COLO668 (cell line): ENCODE measurements around the gene NPHP4.
A peak's percentile ranks its signal among the peaks of the same experiment; 100 is the strongest.

Source experiments
- DNase-seq: peaks from one replicate; lab custom pipeline; 2025; ENCODE audit not compliant: unreplicated experiment; lab: John Stamatoyannopoulos, UW

The NPHP4 gene

DNA sequence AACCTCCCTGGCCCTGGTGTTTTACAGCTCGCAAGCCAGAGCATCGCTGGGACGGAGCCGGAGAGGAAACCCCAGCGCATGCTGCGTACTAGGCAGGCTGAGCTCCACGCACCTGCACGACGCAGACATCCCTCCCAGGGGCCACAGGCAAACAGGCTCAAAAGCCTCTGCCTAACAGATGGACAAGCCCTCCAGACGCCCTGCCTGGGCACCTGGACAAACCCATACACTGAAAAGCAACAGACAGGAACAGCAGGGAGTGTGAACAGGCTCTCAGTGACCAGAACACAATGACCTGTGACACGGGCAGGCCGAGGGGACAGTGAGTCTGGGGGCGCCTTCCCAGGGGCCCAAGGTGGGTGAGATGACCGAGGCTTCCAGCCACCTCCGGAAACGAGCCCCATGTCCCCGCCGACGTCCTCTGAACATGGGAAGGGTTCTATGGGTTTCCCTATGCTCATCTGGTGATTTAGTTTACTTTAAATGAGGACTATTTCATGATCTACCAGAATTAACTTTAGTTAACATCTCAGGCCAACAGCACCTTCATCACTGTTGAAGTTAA, 40.3 kb downstream of the NPHP4 start:
- DNase-seq, result no peak

DNA sequence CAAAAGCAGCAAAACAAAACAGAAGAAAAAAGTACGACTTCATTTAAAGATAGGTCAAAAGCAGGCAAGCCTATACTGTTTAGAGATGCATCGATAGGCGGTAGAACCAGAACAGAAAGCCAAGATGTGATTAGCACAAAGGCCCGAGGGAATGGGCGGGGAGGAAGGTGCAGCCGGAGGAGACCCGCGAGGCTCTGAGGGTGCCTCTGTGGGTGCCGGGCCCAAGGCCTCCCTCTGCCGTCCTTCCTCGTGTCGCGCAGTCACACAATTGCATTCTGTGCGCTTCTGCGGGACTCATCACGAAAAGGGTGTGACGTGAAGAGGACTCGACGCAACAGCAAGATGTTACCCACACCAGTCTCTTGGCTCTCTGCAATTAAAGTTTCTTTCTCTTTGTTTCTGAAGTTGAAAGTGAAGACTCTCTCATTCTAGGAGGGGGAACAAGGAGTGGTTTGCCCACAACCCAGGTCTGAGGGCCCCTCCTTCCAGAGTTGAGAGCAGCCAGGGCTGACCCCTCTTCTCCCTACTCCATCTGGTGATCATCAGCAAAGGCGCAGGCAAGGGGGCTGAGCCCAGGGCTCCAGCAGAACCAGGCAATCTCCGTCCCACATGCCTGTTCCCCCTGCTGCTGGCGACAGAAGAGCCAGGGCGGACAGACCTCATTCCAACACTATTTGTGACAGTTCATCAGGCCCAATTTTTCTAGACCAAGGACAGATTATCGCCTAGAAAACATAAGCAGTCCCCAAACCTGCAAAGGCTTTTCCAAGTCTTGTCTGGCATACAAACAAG, 41.0 kb downstream of the NPHP4 start:
- no peak for DNase-seq

DNA sequence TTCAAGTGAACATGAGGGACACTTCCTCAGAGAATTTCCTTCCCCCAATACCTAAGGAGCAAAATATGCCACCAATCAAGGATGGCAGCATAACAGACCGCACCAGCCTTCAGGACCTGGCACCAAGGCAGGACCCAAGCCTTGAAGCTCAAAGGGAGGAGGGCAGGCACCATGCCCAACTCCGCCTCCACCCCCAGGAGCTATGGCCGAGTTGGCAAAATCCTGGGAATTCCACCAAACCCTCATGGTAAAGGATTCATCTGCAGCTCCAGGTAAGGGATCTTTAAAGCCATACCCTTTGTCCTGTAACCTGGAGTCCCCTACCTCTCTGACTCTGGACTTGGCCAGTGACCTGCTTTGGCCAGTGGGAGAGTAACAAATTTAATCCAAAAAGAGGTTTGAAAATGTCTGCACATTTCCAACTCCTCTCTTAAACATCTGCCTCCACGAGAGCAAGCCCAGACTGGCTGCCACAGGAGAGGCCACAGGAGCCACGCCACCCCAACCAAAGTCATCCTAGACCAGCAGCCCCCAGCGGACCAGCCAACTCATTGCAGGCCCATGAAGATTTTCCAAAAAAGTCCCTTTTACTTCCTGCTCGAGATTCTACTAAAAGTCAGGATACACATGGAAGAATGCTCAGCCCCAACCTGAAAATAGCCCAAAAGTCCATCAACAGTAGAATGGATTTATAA, 41.9 kb downstream of the NPHP4 start:
- DNase-seq, result no peak

DNA sequence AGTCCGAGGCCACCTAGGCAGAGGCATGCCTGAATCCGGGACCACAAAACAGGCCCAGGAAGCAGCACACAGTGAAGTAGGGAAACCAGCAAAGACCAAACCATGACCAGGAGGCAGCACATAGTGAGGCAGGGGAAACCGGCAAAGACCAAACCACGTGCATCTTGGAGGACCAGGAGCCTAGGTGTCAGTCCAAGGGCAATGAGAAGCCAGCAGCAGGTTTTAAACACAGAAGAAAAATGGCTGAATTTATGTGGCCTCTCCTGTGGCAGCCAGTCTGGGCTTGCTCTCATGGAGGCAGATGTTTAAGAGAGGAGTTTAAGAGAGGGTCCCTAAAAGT, 42.5 kb downstream of the NPHP4 start:
- no peak for DNase-seq

- DNase-seq, result peak; percentile 92
Measured at GRCh38 chr1:5949085-5949760, 43.0 kb downstream of the NPHP4 start.

DNA sequence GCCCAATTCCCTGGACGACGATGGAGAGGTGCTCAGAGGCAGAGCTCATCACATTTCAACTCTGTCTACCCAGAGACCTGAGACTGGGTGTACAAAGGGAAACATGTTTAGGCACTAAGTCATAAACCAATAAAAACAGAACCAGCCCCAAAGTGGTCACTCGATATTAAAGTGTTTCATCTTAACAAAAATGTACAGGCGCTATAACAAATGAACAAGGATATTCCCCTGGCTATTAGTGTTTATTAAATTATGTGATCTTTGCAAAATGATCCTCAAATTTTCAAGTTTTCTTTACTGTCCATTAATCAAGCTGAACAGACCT, 43.6 kb downstream of the NPHP4 start:
- DNase-seq, result no peak

DNA sequence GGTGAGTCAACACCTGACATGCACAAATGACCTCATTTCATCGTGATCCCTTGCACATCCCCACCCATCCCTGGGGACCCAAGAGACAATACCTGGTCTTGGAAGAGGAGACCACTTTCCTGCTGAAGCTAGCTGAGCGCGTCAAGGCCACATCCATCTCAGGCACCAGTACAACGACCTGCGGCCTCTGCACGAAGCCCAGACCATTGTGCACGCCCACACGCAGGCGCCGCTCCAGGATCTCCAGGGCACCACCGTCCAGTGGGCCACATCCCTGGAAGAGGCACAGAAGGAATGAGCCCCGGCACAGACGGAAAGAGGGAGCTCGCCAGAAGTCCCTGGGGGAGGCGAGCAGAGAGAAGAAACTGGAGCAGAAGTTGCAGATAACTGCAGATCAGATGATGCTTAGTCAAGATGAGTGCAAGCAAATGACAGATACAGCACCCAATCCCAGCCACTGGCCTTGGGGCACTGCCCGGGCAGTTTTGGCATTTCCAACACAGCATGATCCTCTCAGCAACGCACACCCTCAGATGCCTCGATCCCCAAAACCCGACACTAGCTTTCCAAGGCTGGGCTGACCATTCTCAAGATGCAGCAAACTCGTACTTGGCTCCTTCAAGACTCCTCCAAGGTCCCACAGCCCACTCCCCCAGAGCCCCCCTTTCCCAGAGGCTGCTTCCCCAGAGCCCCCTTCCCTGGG, 44.1 kb downstream of the NPHP4 start:
- no peak for DNase-seq

GRCh38 chr1:5947071-5947821, 45.0 kb downstream of the NPHP4 start:
- no peak for DNase-seq

GRCh38 chr1:5945445-5945844, 46.8 kb downstream of the NPHP4 start:
- no peak for DNase-seq

GRCh38 chr1:5944843-5945167, 47.4 kb downstream of the NPHP4 start:
- DNase-seq, result no peak

DNA sequence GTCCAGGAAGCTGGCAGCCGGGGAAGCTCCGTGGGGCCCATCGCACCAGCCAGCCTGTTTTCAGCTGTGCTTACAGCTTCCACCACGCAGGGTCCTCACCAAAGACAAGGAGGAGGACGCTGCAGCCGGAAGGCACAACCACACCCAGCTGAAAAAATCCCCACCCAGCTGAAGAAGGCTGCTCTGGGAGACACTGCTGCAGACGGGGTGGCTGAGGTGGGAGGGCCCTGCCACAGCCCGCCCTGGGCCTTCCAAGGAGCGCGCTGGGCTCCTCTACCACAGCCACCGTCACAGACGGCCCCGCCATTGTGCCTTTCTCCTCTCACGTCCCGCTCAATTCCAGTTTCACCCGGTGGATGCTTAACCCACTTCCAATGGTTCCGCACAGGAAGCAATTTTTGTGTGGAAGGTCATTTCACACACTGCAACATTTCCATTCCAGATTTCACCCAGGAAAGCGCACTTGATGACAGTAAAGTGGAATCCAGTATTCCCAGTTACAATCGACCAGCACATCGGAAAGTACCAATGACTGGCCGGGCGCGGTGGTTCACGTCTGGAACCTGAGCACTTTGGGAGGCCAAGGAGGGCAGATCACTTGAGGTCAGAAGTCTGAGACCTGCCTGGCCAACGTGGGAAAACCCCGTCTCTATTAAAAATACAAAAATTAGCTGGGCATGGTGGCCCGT, 47.9 kb downstream of the NPHP4 start:
- no peak for DNase-seq

GRCh38 chr1:5943343-5944124, 48.7 kb downstream of the NPHP4 start:
- no peak for DNase-seq

DNA sequence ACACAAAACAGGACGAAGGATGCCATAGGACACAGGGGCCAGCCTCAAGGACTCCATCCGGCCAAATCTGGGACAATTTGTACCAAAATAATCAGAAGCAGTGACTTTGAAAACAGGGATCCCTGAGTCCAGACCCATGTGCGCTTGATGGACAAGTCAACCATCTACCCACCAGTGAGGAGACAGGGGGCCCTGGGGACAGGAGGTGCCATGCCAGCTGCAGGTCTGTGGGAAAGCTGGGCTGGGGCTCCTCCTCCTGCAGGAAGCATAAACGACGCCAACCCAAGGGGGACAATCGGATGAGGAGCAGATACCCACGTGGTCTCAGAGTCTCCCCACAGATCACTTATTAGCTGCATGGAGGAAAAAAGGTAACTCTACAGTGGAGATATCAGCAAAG, 50.6 kb downstream of the NPHP4 start:
- DNase-seq, result no peak

GRCh38 chr1:5940723-5941407, 51.4 kb downstream of the NPHP4 start:
- DNase-seq, result no peak

GRCh38 chr1:5939271-5940170, 52.7 kb downstream of the NPHP4 start:
- DNase-seq, result no peak

DNA sequence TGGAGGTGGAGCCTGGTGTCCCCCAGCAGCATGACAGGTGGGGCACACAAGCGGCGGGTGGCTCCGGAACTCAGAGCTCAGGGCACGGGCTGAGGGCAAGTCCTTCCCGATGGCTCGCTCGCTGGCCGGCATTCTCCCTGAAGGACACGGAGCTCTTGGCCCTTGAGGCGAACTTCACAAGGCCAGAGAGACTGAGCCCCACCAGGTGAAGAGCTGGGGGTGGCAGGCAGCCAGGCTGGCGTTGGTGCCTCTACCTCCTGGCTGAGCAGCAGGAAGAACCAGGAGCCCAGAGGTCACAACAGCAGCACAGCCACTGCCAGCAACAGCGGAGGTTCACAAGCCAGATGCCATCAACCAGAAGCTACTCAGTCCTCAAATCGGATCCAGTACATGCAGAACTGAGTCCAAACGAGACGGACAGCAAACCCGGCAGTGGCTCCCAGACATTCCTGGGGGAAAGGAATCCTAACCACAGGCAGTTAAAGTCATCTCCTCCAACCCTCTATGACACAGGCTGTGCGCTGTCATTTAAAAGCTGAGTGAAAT, 54.1 kb downstream of the NPHP4 start:
- DNase-seq, result no peak

DNA sequence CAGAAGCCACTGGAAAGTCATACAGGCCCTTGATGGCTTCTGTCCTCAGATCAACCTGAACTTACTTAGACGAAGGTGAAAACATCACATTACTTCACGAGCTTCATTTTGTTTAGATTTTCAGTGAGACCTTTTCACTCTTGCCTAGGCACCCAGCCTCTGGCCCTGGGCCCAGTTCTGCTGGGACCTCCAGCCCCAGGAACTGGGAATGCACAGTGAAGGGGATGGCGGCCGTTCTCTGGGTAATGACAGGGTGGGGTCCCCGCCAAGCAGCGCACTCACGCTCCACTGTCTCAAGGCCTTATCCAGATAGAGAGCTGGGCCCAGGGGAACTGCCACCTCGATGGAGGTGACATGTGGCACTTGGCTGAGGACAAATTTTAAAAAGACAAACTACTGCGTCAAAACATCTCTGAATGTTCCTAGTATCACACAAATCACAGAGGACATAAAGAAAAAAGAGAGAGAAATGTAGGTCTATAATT, 54.8 kb downstream of the NPHP4 start:
- DNase-seq, result no peak
